DND-41 (cell line): ENCODE measurements around the gene PELI2.
A peak's percentile ranks its signal among the peaks of the same experiment; 100 is the strongest.

Experiments
- ATAC-seq: fragments of 200-7000 bp; cut with Tn5 transposase; 3 replicates; pipeline ENCODE4 v1.9.1; 2021; ENCODE audit warnings: low read depth; ENCODE audit not compliant: insufficient read depth
- DNase-seq: peaks from one replicate; pipeline ENCODE4 v3.0.0-alpha.2; 2020
- H2AFZ ChIP-seq: 2 replicates; pipeline ENCODE4 v1.6.0; 2012; ENCODE audit warnings: low read depth, low read length
- H3K27ac ChIP-seq: 2 replicates; pipeline ENCODE4 v1.5.1; 2012; ENCODE audit warnings: low read length, inconsistent platforms
- H3K27me3 ChIP-seq: fragments of 200-600 bp; sonication (generic); 2 replicates; pipeline ENCODE4 v1.6.0; 2012; ENCODE audit warnings: low read length, mild to moderate bottlenecking, inconsistent platforms; ENCODE audit not compliant: insufficient read depth, poor library complexity
- H3K36me3 ChIP-seq: 2 replicates; pipeline ENCODE4 v1.5.1; 2012; ENCODE audit warnings: low read length, inconsistent platforms; ENCODE audit not compliant: insufficient read depth
- H3K4me1 ChIP-seq: 2 replicates; pipeline ENCODE4 v1.5.1; 2012; ENCODE audit warnings: mild to moderate bottlenecking, low read length; ENCODE audit not compliant: insufficient read depth
- H3K4me2 ChIP-seq: 2 replicates; pipeline ENCODE4 v1.6.0; 2012; ENCODE audit warnings: mild to moderate bottlenecking, moderate library complexity, low read length, inconsistent platforms; ENCODE audit not compliant: insufficient read depth
- H3K4me3 ChIP-seq, 2 experiments: fragments of 200-600 bp in 1 of 2; shearing (Covaris generic) in 1 of 2; 2 replicates each; pipeline ENCODE4 v1.5.1; 2012 to 2016; ENCODE audit warnings: inconsistent platforms in 2 of 2, low read length in 2 of 2, mild to moderate bottlenecking in 2 of 2, low read depth in 1 of 2, moderate library complexity in 1 of 2
- H3K79me2 ChIP-seq: 2 replicates; pipeline ENCODE4 v1.6.0; 2012; ENCODE audit warnings: low read length, inconsistent platforms; ENCODE audit not compliant: insufficient read depth
- H3K9ac ChIP-seq: 2 replicates; pipeline ENCODE4 v1.6.0; 2012; ENCODE audit warnings: low read depth, mild to moderate bottlenecking, inconsistent platforms, low read length, moderate library complexity
- H3K9me3 ChIP-seq: 2 replicates; pipeline ENCODE4 v1.5.1; 2012; ENCODE audit warnings: low read length, moderate library complexity, mild to moderate bottlenecking, inconsistent platforms; ENCODE audit not compliant: insufficient read depth, severe bottlenecking
- H4K20me1 ChIP-seq: 2 replicates; pipeline ENCODE4 v1.6.0; 2012; ENCODE audit warnings: low read length; ENCODE audit not compliant: insufficient read depth
- EZH2 ChIP-seq: IDR thresholded peaks from 3 replicates; pipeline ENCODE4 v1.6.1; 2012; ENCODE audit warnings: borderline replicate concordance, low read depth, mild to moderate bottlenecking, moderate library complexity, low read length, inconsistent platforms; ENCODE audit not compliant: severe bottlenecking
- TF ChIP-seq, protein P1 (sequence below): IDR thresholded peaks from 2 replicates; pipeline ENCODE4 v1.5.1; 2012; ENCODE audit warnings: borderline replicate concordance, low read length, moderate library complexity, mild to moderate bottlenecking; ENCODE audit not compliant: poor library complexity, severe bottlenecking; ENCODE audit errors: extremely low read depth

The PELI2 gene

DNA sequence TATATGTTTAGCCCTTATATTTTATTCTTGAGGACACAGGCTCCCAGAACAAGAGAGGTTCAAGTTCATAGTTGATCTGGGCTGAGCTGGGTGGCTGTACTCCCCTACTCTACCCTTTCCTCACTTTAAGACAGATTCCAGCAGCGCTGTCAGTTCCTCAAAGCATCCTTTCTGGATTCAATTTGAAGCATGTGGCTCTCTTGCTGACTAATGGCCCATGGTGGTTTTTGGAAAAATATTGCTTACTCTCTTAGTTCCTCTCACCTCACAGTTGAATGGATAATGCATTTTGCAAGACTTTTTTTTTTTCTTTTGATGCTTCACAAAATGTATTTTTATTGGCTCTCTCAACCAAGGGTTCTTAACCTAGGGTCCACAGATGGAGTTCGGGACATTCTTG is 4.1 kb downstream of the PELI2 start:
- TF ChIP-seq, protein P1, sequence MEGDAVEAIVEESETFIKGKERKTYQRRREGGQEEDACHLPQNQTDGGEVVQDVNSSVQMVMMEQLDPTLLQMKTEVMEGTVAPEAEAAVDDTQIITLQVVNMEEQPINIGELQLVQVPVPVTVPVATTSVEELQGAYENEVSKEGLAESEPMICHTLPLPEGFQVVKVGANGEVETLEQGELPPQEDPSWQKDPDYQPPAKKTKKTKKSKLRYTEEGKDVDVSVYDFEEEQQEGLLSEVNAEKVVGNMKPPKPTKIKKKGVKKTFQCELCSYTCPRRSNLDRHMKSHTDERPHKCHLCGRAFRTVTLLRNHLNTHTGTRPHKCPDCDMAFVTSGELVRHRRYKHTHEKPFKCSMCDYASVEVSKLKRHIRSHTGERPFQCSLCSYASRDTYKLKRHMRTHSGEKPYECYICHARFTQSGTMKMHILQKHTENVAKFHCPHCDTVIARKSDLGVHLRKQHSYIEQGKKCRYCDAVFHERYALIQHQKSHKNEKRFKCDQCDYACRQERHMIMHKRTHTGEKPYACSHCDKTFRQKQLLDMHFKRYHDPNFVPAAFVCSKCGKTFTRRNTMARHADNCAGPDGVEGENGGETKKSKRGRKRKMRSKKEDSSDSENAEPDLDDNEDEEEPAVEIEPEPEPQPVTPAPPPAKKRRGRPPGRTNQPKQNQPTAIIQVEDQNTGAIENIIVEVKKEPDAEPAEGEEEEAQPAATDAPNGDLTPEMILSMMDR = no peak
- no peak for TF ChIP-seq EZH2
- ATAC-seq (no peak), DNase-seq (no peak)
- H4K20me1 ChIP-seq = peaks cover 75% of the 10 kb centered on the region
- peaks cover 20% of the 10 kb centered on the region; the same call in 1 of the 2 replicates for H3K36me3 ChIP-seq
- H3K27me3 ChIP-seq = no peaks in the 10 kb centered on the region
- peak overlapping the region; percentile 78 for H3K4me2 ChIP-seq
- H3K79me2 ChIP-seq = peaks cover 89% of the 10 kb centered on the region
- peaks cover 80% of the 10 kb centered on the region for H3K4me1 ChIP-seq
- peak overlapping the region; percentile 91; the same call in 1 of the 2 replicates for H3K9ac ChIP-seq
- H3K9me3 ChIP-seq = no peaks in the 10 kb centered on the region
- peak overlapping the region; percentile 11; the same call in 1 of the 2 replicates for H3K27ac ChIP-seq
- peak overlapping the region in 1 of 2 experiments; percentile 63; a peak in 1 of 4 replicates for H3K4me3 ChIP-seq
- no peak overlapping the region for H2AFZ ChIP-seq

DNA sequence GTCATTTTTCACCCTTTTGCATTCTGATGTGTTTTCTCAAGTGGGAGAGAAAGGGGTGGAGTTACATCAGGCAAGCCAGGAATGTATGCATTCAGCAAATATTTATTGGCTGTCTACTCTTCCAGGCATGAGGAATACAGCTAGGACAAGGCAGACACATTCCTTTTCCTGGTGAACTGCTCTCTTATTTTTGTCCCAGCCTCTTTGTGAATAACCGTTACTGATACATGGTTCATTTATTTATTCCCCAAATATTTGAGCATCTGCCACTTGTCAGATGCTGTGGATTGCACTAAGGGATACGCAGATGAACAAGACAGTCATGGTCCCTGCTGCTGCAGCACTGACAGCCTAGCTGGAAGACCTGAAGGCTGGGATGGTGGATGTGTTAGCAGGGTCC is 6.1 kb downstream of the PELI2 start:
- H3K9ac ChIP-seq = no peak overlapping the region
- H4K20me1 ChIP-seq = peaks cover 94% of the 10 kb centered on the region
- H3K79me2 ChIP-seq = peaks cover 100% of the 10 kb centered on the region
- H3K36me3 ChIP-seq = peaks cover 20% of the 10 kb centered on the region; the same call in 1 of the 2 replicates
- peak overlapping the region; percentile 39; the same call in 1 of the 2 replicates for H3K27ac ChIP-seq
- peak overlapping the region; percentile 29 for H3K4me2 ChIP-seq
- no peaks in the 10 kb centered on the region for H3K9me3 ChIP-seq
- H3K4me1 ChIP-seq = peaks cover 95% of the 10 kb centered on the region
- no peak for DNase-seq
- no peak for TF ChIP-seq EZH2
- no peak overlapping the region for H3K4me3 ChIP-seq
- H3K27me3 ChIP-seq = no peaks in the 10 kb centered on the region
- no peak for ATAC-seq
- H2AFZ ChIP-seq = no peak overlapping the region

DNA sequence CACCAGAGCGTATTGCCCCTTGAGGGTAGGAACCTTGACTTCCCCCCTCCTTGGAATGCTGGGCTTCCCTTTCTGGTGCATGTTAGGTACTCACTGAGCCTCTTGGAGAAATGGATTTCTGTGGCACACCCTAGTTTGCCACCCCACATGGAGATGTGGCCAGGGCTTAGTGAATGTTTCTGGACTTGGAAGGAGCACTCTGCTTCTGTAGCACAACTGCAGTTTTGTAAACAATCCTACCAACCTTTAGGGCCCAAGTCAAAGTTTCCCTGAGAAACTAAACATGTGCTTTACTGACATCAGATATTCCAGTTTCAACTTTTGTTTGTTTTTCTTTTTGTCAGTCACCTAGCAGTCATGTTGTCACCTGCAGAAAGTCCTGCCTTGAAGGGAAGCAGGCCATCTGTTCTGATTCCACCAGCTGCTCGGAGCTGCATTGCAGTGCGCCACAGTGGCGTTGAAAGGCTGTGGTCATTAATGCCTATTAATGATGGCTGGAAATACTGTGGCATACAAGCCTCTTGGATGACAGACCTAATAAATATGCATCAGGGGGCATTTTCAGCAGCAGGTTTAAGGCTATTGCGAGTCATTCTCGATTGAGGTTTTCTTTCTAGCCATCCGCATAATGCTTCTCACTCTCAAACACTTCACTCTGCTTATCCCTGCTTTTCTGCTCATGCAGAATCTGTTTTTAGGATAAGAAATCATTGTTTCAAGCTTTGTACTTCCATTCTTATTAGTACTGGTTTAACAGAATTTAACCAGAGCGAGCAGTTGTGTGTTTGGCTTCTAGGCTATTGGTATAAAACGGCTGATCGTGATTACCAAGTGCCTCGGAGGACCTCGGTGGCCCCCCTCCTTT is 7.8 kb downstream of the PELI2 start:
- Histone ChIP-seq H3K4me2 (peak overlapping the region; percentile 33; the same call in 1 of the 2 replicates), H3K79me2 (peaks cover 100% of the 10 kb centered on the region), H2AFZ (no peak overlapping the region), H3K9me3 (no peaks in the 10 kb centered on the region), H3K27me3 (no peaks in the 10 kb centered on the region), H3K36me3 (peaks cover 20% of the 10 kb centered on the region; the same call in 1 of the 2 replicates), H3K4me3 (no peak overlapping the region), H3K9ac (no peak overlapping the region), H3K4me1 (peaks cover 100% of the 10 kb centered on the region), H3K27ac (peak overlapping the region; percentile 39; the same call in 1 of the 2 replicates), H4K20me1 (peaks cover 96% of the 10 kb centered on the region)
- DNase-seq = no peak
- no peak for ATAC-seq
- TF ChIP-seq, protein P1 = no peak
- no peak for TF ChIP-seq EZH2

DNA sequence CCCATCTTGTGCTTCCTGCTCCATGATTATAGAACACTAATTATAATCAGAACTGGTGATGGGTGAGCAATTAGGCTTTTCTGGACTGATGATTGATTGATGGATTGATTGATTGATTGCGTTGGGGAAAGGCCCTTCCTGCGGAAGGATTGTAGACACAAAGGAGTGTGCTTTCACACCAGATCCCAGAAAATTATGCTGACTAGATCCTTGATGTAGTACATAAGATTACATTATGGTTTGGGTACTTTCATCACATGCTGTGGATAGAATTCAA is 8.4 kb downstream of the PELI2 start:
- Histone ChIP-seq H3K27ac (no peak overlapping the region), H3K4me3 (no peak overlapping the region), H3K36me3 (peaks cover 20% of the 10 kb centered on the region; the same call in 1 of the 2 replicates), H4K20me1 (peaks cover 96% of the 10 kb centered on the region), H3K4me1 (peaks cover 100% of the 10 kb centered on the region), H2AFZ (no peak overlapping the region), H3K79me2 (peaks cover 100% of the 10 kb centered on the region), H3K9ac (no peak overlapping the region), H3K4me2 (0 out of 2 replicates have a peak overlapping the region, but pooled peaks have one; percentile 11), H3K27me3 (no peaks in the 10 kb centered on the region), H3K9me3 (no peaks in the 10 kb centered on the region)
- TF ChIP-seq EZH2 = no peak
- TF ChIP-seq, protein P1 = no peak
- no peak for DNase-seq
- ATAC-seq = no peak
